HG03066 (cell line): ENCODE data around the gene ID3.

Experiments used
- ATAC-seq: cut with Tn5 transposase; IDR thresholded peaks from one replicate; pipeline ENCODE4 v1.9.1; 2021; ENCODE audit warnings: low read depth; ENCODE audit not compliant: unreplicated experiment

The ID3 gene

DNA sequence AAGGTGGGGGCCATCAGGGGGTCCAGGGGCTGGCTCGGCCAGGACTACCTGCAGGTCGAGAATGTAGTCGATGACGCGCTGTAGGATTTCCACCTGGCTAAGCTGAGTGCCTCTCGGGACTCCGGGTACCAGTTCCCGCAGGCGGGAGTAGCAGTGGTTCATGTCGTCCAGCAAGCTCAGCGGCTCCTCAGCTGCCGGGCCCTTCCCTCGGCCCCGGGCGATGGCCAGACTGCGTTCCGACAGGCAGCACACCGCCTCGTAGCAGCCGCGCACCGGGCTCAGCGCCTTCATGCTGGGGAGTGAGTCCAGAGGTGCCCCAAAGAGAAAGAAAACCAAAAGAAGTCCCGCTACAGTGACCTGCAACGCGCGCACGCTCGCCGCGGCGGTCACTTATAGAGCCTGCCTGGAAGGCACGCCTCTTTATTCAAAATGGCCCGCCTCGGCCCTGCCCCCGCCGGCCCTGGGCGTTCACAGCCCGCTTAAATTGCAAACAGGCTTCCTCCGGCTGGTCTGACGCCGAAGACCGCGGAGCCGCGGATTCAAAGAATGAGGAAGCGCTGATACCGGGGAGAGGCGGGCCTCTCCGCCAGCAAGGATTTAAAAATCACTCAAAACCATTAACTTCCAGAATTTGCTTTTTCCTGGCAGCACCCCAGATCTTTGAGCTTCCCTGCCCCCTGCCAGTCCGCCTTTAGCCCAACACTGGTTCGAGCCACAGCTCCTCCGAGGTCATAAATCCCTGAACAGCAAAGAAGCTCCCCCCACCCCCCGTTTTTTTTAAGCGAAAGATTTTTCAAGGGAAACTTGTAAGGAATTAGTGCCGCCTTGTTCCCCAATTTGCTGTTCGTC, at the start of gene ID3:
Gene ID3 (minus strand): TSS at position 366 of the 849 bp plus-strand sequence. CDS start 75 bp downstream, at position 291.
- peak; percentile 67 for ATAC-seq

DNA sequence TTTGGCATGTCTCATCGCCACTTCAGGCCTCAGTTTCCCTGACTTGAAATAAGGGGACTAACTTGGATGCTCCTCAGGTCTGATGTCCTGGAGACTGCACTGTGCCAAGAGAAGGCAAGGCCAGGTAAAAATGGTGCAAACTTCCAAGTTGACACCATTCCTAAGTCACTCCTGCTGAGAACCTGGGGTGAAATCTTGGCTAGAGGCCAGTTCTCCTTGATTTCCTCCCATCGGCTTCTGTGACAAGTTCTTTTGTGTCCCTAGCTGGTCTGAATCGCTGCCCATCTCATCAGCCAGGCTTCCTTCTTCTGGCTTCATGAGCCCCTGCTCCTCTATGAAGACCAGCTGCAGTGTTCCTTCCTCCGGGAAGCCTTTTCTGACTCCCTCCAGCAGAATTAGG, 48.6 kb upstream of the ID3 start:
- ATAC-seq: no peak

- ATAC-seq: no peak
Measured at GRCh38 chr1:23601968-23602876, 42.9 kb upstream of the ID3 start.

DNA sequence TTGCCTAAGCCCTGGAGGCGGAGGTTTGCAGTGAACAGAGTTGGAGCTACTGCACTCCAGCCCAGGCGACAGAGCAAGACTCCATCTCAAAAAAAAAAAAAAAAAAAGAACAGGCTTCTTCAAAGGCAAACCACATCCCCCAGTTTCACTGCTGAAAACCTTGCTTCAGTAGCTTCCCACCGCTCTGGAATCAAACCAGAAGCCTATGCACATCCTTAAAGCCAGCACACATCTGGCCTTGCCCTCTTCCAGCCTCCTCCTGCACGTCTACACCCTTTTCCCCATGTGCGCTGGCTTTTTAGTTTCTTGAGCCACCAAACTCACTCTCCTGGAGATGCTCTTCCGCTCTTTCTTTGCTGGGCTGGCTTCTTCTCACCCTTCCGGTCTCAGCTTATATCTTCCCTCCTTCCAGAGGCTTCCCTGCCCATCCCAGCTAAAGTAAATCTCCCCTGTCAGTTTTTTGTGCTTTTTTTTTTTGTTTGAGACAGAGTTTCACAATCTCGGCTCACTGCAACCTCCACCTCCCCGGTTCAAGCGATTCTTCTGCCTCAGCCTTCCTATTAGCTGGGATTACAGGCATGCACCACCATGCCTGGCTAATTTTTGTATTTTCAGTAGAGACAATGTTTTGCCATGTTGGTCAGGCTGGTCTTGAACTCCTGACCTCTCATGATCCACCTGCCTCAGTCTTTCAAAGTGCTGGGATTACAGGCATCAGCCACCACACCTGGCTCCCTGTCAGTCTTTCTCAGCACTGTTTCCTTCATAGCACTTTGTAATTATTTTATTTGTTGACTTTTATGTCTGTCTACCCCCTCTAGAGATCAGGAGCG, 42.0 kb upstream of the ID3 start:
- ATAC-seq: no peak

DNA sequence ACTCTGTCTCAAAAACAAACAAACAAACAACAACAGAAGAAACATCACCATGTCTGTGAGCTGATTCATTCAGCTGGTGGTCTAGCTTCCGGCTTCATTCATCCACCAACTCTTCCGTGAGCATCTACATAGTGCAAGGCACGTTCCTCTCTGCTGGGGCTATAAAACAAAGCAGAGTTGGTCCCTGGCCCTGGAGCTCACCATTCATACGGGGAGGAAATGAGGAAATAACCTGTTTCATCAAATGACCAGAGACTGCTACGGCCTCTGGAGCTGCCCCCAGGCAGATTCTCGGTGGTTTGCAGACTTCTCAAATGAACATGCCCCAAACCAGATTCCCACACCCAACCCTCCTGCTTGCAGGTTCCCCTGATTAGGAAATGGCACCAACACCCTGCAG, 41.0 kb upstream of the ID3 start:
- no peak for ATAC-seq

DNA sequence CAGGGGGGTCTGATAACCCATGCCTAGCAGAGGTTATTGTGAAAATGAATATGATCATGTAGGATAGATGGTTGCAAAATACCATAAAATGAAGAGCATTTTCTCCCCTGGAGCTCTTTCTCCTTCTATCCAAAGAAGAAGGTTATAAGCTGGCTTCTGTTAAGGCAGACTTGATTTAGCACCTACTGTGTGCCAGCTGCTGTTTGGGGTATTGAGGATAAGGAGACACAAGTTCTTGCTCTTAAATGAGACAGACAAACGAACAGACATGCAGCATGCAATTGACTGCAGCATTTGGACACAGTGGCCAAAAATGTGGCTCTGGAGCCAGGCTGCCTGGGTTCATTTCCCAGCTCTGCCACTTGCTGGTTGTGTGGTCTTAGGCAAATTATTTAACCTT, 39.8 kb upstream of the ID3 start:
- ATAC-seq: no peak

GRCh38 chr1:23598424-23598823, 39.1 kb upstream of the ID3 start:
- ATAC-seq: no peak

GRCh38 chr1:23597635-23598388, 38.5 kb upstream of the ID3 start:
- ATAC-seq: no peak

GRCh38 chr1:23596382-23597358, 37.4 kb upstream of the ID3 start:
- ATAC-seq: no peak

- ATAC-seq: no peak
Measured at GRCh38 chr1:23594927-23595353, 35.6 kb upstream of the ID3 start.

GRCh38 chr1:23594149-23594907, 35.0 kb upstream of the ID3 start:
- ATAC-seq: no peak

- no peak for ATAC-seq
Measured at GRCh38 chr1:23593556-23594148, 34.4 kb upstream of the ID3 start.

- ATAC-seq: no peak
Measured at GRCh38 chr1:23593042-23593521, 33.8 kb upstream of the ID3 start.

GRCh38 chr1:23592209-23592892, 33.0 kb upstream of the ID3 start:
- ATAC-seq: no peak

GRCh38 chr1:23591460-23592208, 32.3 kb upstream of the ID3 start:
- peak; percentile 54 for ATAC-seq
